Ishikawa (cell line): Measurements from ENCODE around the gene PTDSS2.

Experiments
- CEBPB ChIP-seq: IDR thresholded peaks from 2 replicates; pipeline ENCODE4 v1.6.1; 2012
- CREB1 ChIP-seq: IDR thresholded peaks from 2 replicates; pipeline ENCODE4 v1.6.1; 2012; ENCODE audit warnings: low read depth
- EP300 ChIP-seq: IDR thresholded peaks from 2 replicates; pipeline ENCODE4 v1.6.1; 2012; ENCODE audit warnings: borderline replicate concordance
- RAD21 ChIP-seq: IDR thresholded peaks from 2 replicates; pipeline ENCODE4 v1.6.1; 2012; ENCODE audit warnings: low read depth
- TAF1 ChIP-seq: IDR thresholded peaks from 2 replicates; pipeline ENCODE4 v1.6.1; 2012; ENCODE audit warnings: low read depth, mild to moderate bottlenecking
- TCF12 ChIP-seq: IDR thresholded peaks from 2 replicates; pipeline ENCODE4 v1.6.1; 2012; ENCODE audit warnings: low read depth
- TEAD4 ChIP-seq: IDR thresholded peaks from 2 replicates; pipeline ENCODE4 v1.6.1; 2012
- YY1 ChIP-seq: IDR thresholded peaks from 2 replicates; pipeline ENCODE4 v1.6.1; 2012; ENCODE audit warnings: low read depth
- TF ChIP-seq, protein P1 (sequence below): IDR thresholded peaks from 2 replicates; pipeline ENCODE4 v1.6.1; 2012; ENCODE audit warnings: low read depth, mild to moderate bottlenecking
- TF ChIP-seq, protein P2 (sequence below): IDR thresholded peaks from 2 replicates; pipeline ENCODE4 v1.6.1; 2012
- TF ChIP-seq, protein P3 (sequence below): IDR thresholded peaks from 2 replicates; pipeline ENCODE4 v1.6.1; 2012

DNA sequence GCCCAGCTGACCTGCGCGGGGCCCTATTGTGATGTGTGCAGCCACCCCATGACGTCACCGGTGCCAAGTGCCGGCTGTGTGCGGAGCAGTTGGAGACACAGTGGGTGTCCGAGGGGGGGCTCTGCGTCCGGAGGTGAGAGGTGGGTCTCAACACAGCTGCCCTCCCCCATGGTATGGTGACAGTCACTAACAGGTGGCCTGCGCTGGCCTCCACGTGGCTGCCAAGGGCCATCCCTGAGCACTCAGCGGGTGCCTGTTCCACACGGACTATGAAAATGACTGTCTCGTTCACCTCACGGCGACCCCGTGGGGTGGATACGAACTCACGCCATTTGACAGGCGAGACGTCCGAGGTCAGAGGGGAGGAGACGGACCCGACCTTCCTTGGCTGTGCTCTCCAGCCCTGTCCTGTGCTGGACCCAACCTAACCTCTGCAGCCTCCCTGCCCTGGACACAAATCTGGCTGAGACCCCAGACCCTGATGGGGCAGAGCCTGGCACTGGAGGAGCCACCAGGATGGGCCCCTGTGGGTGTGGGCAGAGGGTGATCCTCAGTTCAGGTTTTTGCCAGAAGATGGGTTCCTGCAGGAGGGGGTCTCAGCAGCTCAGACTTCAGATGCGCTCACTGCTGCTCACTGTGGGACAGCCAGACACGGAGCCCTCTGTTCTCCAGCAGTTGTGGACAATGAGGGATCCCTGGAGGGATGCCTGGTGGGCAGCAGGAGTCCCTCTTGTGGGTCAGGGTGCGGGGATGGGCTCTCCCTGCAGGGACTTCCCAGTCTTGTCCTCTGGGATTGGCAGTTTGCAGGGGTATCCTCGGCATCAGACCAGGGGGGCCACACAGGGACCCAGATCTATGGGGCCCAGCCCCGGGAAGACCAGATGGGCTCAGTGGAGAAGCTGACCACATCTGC is 79.0 kb downstream of the PTDSS2 start:
- TF ChIP-seq, protein P1, sequence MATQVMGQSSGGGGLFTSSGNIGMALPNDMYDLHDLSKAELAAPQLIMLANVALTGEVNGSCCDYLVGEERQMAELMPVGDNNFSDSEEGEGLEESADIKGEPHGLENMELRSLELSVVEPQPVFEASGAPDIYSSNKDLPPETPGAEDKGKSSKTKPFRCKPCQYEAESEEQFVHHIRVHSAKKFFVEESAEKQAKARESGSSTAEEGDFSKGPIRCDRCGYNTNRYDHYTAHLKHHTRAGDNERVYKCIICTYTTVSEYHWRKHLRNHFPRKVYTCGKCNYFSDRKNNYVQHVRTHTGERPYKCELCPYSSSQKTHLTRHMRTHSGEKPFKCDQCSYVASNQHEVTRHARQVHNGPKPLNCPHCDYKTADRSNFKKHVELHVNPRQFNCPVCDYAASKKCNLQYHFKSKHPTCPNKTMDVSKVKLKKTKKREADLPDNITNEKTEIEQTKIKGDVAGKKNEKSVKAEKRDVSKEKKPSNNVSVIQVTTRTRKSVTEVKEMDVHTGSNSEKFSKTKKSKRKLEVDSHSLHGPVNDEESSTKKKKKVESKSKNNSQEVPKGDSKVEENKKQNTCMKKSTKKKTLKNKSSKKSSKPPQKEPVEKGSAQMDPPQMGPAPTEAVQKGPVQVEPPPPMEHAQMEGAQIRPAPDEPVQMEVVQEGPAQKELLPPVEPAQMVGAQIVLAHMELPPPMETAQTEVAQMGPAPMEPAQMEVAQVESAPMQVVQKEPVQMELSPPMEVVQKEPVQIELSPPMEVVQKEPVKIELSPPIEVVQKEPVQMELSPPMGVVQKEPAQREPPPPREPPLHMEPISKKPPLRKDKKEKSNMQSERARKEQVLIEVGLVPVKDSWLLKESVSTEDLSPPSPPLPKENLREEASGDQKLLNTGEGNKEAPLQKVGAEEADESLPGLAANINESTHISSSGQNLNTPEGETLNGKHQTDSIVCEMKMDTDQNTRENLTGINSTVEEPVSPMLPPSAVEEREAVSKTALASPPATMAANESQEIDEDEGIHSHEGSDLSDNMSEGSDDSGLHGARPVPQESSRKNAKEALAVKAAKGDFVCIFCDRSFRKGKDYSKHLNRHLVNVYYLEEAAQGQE = no peak
- TF ChIP-seq CEBPB (no peak), EP300 (no peak), CREB1 (no peak), YY1 (no peak), RAD21 (no peak), TAF1 (no peak), TEAD4 (no peak), TCF12 (no peak)
- TF ChIP-seq, protein P2, sequence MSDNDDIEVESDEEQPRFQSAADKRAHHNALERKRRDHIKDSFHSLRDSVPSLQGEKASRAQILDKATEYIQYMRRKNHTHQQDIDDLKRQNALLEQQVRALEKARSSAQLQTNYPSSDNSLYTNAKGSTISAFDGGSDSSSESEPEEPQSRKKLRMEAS = no peak
- TF ChIP-seq, protein P3, sequence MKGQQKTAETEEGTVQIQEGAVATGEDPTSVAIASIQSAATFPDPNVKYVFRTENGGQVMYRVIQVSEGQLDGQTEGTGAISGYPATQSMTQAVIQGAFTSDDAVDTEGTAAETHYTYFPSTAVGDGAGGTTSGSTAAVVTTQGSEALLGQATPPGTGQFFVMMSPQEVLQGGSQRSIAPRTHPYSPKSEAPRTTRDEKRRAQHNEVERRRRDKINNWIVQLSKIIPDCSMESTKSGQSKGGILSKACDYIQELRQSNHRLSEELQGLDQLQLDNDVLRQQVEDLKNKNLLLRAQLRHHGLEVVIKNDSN = no peak
